SK-N-SH treated with all-trans-retinoic acid at 6 μM for 48 hours (cell line): ENCODE results near the gene TPK1.

Experiments used
- ATAC-seq: fragments of 200-7000 bp; cut with Tn5 transposase; 3 replicates; pipeline ENCODE4 v1.9.1; 2020; ENCODE audit warnings: mild to moderate bottlenecking, moderate library complexity
- ARNTL ChIP-seq: fragments of 450-650 bp; formaldehyde crosslinking; IDR thresholded peaks from 2 replicates; pipeline ENCODE4 v1.5.0; 2020; ENCODE audit warnings: low read depth, mild to moderate bottlenecking, moderate library complexity, borderline replicate concordance
- BACH2 ChIP-seq: fragments of 250-450 bp; sonication (Bioruptor Pico); IDR thresholded peaks from 2 replicates; pipeline ENCODE4 v1.9.0; 2021; ENCODE audit warnings: mild to moderate bottlenecking, borderline replicate concordance
- CREB5 ChIP-seq: fragments of 250-450 bp; sonication (Bioruptor Pico); IDR thresholded peaks from 2 replicates; pipeline ENCODE4 v1.5.1; 2020; ENCODE audit warnings: low read depth, mild to moderate bottlenecking, moderate library complexity
- CSDC2 ChIP-seq: fragments of 250-450 bp; sonication (Bioruptor Pico); IDR thresholded peaks from 2 replicates; pipeline ENCODE4 v1.5.0; 2020; ENCODE audit warnings: mild to moderate bottlenecking, moderate library complexity
- CSRNP3 ChIP-seq: fragments of 250-450 bp; sonication (Bioruptor Pico); IDR thresholded peaks from 2 replicates; pipeline ENCODE4 v1.5.1; 2021; ENCODE audit warnings: mild to moderate bottlenecking, moderate library complexity
- ESRRG ChIP-seq: fragments of 250-450 bp; sonication (Bioruptor Pico); IDR thresholded peaks from 2 replicates; pipeline ENCODE4 v1.6.1; 2021; ENCODE audit warnings: mild to moderate bottlenecking
- GLIS3 ChIP-seq: fragments of 250-450 bp; sonication (Bioruptor Pico); IDR thresholded peaks from 2 replicates; pipeline ENCODE4 v1.5.0; 2020; ENCODE audit warnings: mild to moderate bottlenecking, moderate library complexity
- OSR1 ChIP-seq: fragments of 250-450 bp; sonication (Bioruptor Pico); IDR thresholded peaks from 2 replicates; pipeline ENCODE4 v1.8.0; 2022; ENCODE audit warnings: moderate library complexity, mild to moderate bottlenecking, inconsistent platforms
- POU6F1 ChIP-seq: fragments of 250-450 bp; sonication (Bioruptor Pico); IDR thresholded peaks from 2 replicates; pipeline ENCODE4 v1.8.0; 2021; ENCODE audit warnings: low read depth, mild to moderate bottlenecking, moderate library complexity, borderline replicate concordance
- PPARA ChIP-seq: fragments of 250-450 bp; sonication (Bioruptor Pico); IDR thresholded peaks from 2 replicates; pipeline ENCODE4 v1.5.0; 2020; ENCODE audit warnings: mild to moderate bottlenecking, borderline replicate concordance
- RARB ChIP-seq: fragments of 250-450 bp; sonication (Bioruptor Pico); IDR thresholded peaks from 2 replicates; pipeline ENCODE4 v1.8.0; 2021; ENCODE audit warnings: mild to moderate bottlenecking, moderate library complexity
- SNAI2 ChIP-seq: fragments of 250-450 bp; sonication (Bioruptor Pico); IDR thresholded peaks from 2 replicates; pipeline ENCODE4 v1.5.0; 2020; ENCODE audit warnings: mild to moderate bottlenecking, moderate library complexity
- TCF4 ChIP-seq: fragments of 250-450 bp; sonication (Bioruptor Pico); IDR thresholded peaks from 2 replicates; pipeline ENCODE4 v1.8.0; 2021; ENCODE audit warnings: mild to moderate bottlenecking, moderate library complexity, borderline replicate concordance
- TOX ChIP-seq: fragments of 250-450 bp; sonication (Bioruptor Pico); IDR thresholded peaks from 2 replicates; pipeline ENCODE4 v1.8.0; 2021; ENCODE audit warnings: mild to moderate bottlenecking, moderate library complexity, borderline replicate concordance
- TSHZ2 ChIP-seq: fragments of 250-450 bp; sonication (Bioruptor Pico); IDR thresholded peaks from 2 replicates; pipeline ENCODE4 v1.5.0; 2020; ENCODE audit warnings: mild to moderate bottlenecking, moderate library complexity
- ZC3H10 ChIP-seq: fragments of 250-450 bp; sonication (Bioruptor Pico); IDR thresholded peaks from 2 replicates; pipeline ENCODE4 v1.5.1; 2021; ENCODE audit warnings: mild to moderate bottlenecking, moderate library complexity
- ZFP3 ChIP-seq: fragments of 250-450 bp; sonication (Bioruptor Pico); IDR thresholded peaks from 2 replicates; pipeline ENCODE4 v1.5.0; 2020; ENCODE audit warnings: mild to moderate bottlenecking, moderate library complexity
- ZFP30 ChIP-seq: fragments of 450-650 bp; formaldehyde crosslinking; IDR thresholded peaks from 2 replicates; pipeline ENCODE4 v1.5.0; 2022; ENCODE audit warnings: mild to moderate bottlenecking, moderate library complexity
- ZNF565 ChIP-seq: fragments of 450-650 bp; formaldehyde crosslinking; conservative IDR thresholded peaks from 2 replicates; pipeline ENCODE4 v1.5.0; 2020; ENCODE audit warnings: low read depth, mild to moderate bottlenecking, moderate library complexity
- ZNF8 ChIP-seq: fragments of 450-650 bp; formaldehyde crosslinking; IDR thresholded peaks from 2 replicates; pipeline ENCODE4 v1.5.0; 2020; ENCODE audit warnings: mild to moderate bottlenecking, moderate library complexity

The TPK1 gene

GRCh38 chr7:144771927-144772326, 63.9 kb downstream of the TPK1 start:
- ATAC-seq = no peak

GRCh38 chr7:144771174-144771573, 64.7 kb downstream of the TPK1 start:
- no peak for TF ChIP-seq RARB (CRISPR knock-in tag)
- TF ChIP-seq POU6F1 (CRISPR knock-in tag) = no peak
- TF ChIP-seq TSHZ2 (CRISPR knock-in tag) = no peak
- ATAC-seq = no peak

More at GRCh38 chr7:144771927-144772326, 63.9 kb downstream of the TPK1 start:
- TF ChIP-seq CSRNP3 (CRISPR knock-in tag) (no peak), ZFP3 (CRISPR knock-in tag) (no peak), ARNTL (CRISPR knock-in tag) (no peak), ZC3H10 (no peak), ZNF565 (no peak), CSDC2 (CRISPR knock-in tag) (no peak), ZFP30 (CRISPR knock-in tag) (no peak), OSR1 (no peak), BACH2 (no peak)

GRCh38 chr7:144769352-144769751, 66.5 kb downstream of the TPK1 start:
- no peak for TF ChIP-seq ZNF8
- TF ChIP-seq TOX (CRISPR knock-in tag) = no peak
- no peak for TF ChIP-seq ZFP30 (CRISPR knock-in tag)
- TF ChIP-seq CSRNP3 (CRISPR knock-in tag) = no peak
- TF ChIP-seq ZNF565 = no peak
- no peak for TF ChIP-seq ESRRG (CRISPR knock-in tag)
- TF ChIP-seq OSR1 = no peak
- TF ChIP-seq BACH2 = no peak
- no peak for TF ChIP-seq RARB (CRISPR knock-in tag)
- TF ChIP-seq ARNTL (CRISPR knock-in tag) = no peak
- TF ChIP-seq CREB5 (CRISPR knock-in tag) = no peak
- no peak for TF ChIP-seq ZC3H10
- TF ChIP-seq TCF4 (CRISPR knock-in tag) = no peak
- TF ChIP-seq POU6F1 (CRISPR knock-in tag) = no peak
- TF ChIP-seq GLIS3 = no peak
- TF ChIP-seq SNAI2 (CRISPR knock-in tag) = no peak
- no peak for TF ChIP-seq TSHZ2 (CRISPR knock-in tag)
- no peak for TF ChIP-seq PPARA (CRISPR knock-in tag)
- ATAC-seq = no peak
